HepG2 (cell line): Measurements from ENCODE around the gene TYMP. TPM values are rescaled to one million over a fixed set of nuclear protein-coding genes. Genes with fewer than 3 reads are reported as not detected.

Source experiments
- ARID3A ChIP-seq: IDR thresholded peaks from 2 replicates; pipeline ENCODE4 v1.6.1; 2012; ENCODE audit warnings: low read depth, low read length, improper control_type of control experiment
- ARNT2 ChIP-seq: sonication (generic); formaldehyde crosslinking; IDR thresholded peaks from 2 replicates; pipeline ENCODE4 v1.8.0; 2022; ENCODE audit warnings: mild to moderate bottlenecking, low read depth, missing genetic modification reagents, moderate library complexity
- ELF4 ChIP-seq: sonication (generic); formaldehyde crosslinking; IDR thresholded peaks from 2 replicates; pipeline ENCODE4 v1.5.0; 2020; ENCODE audit warnings: missing genetic modification reagents, mild to moderate bottlenecking, moderate library complexity, borderline replicate concordance
- FOXM1 ChIP-seq: sonication (generic); formaldehyde crosslinking; IDR thresholded peaks from 2 replicates; pipeline ENCODE4 v1.5.0; 2020; ENCODE audit warnings: missing genetic modification reagents
- NR0B2 ChIP-seq: sonication (generic); formaldehyde crosslinking; IDR thresholded peaks from 2 replicates; pipeline ENCODE4 v1.4.0; 2020; ENCODE audit warnings: mild to moderate bottlenecking, missing genetic modification reagents
- SNAPC4 ChIP-seq: sonication (generic); formaldehyde crosslinking; IDR thresholded peaks from 2 replicates; pipeline ENCODE4 v1.4.0; 2020; ENCODE audit warnings: mild to moderate bottlenecking, missing genetic modification reagents
- TAF1 ChIP-seq: sonication (generic); formaldehyde crosslinking; IDR thresholded peaks from 2 replicates; pipeline ENCODE4 v1.4.0; 2020; ENCODE audit warnings: missing genetic modification reagents
- THAP9 ChIP-seq: sonication (generic); formaldehyde crosslinking; IDR thresholded peaks from 2 replicates; pipeline ENCODE4; 2020; ENCODE audit warnings: missing genetic modification reagents, mild to moderate bottlenecking, borderline replicate concordance
- ZFP91 ChIP-seq: sonication (generic); formaldehyde crosslinking; IDR thresholded peaks from 2 replicates; pipeline ENCODE4 v1.9.0; 2022; ENCODE audit warnings: missing genetic modification reagents, mild to moderate bottlenecking, borderline replicate concordance
- ZMYM2 ChIP-seq: sonication (generic); formaldehyde crosslinking; IDR thresholded peaks from 2 replicates; pipeline ENCODE4 v1.8.0; 2022; ENCODE audit warnings: mild to moderate bottlenecking, missing genetic modification reagents
- ZNF562 ChIP-seq: sonication (generic); formaldehyde crosslinking; IDR thresholded peaks from 2 replicates; pipeline ENCODE4 v1.8.0; 2022; ENCODE audit warnings: missing genetic modification reagents, borderline replicate concordance
- ZNF784 ChIP-seq: sonication (generic); formaldehyde crosslinking; IDR thresholded peaks from 2 replicates; pipeline ENCODE4 v1.5.1; 2020; ENCODE audit warnings: missing genetic modification reagents, mild to moderate bottlenecking, borderline replicate concordance
- polyA plus RNA-seq, 8 experiments: library from polyadenylated mRNA; depleted of rRNA in 3 of 8; stranded (reverse) in 7 of 8; unstranded in 1 of 8; fragments of >200 nt; fragmentation: Illumina TruSeq in 4 of 8; extraction: Trizol in 4 of 8; gene quantifications; 2 replicates each; pipeline versions ENCODE4 v1.2.1 to v1.2.3, GENCODE V29; 2011 to 2016; ENCODE audit warnings: low read depth in 4 of 8, missing spikeins in 1 of 8, mixed read lengths in 1 of 8; ENCODE audit not compliant: insufficient read depth in 1 of 8
- total RNA-seq, 5 experiments: library from RNA; depleted of rRNA; stranded (reverse); fragments of >200 nt; fragmentation: Illumina TruSeq; extraction: Trizol; gene quantifications; 2 replicates each; pipeline ENCODE4 v1.2.3, GENCODE V29; 2016; ENCODE audit warnings: low read depth in 1 of 5

Gene TYMP
- total and polyA plus RNA-seq, 2 of the 13 experiments (the other 11 are each of a cell fraction or from before 2014, with no cell fraction given) = 3.9 to 4.3 TPM

- TF ChIP-seq SNAPC4 (CRISPR knock-in tag) (no peak), ARNT2 (CRISPR knock-in tag) (peak; percentile 42; the same call in 1 of the 2 replicates), ZNF784 (CRISPR knock-in tag) (no peak), FOXM1 (CRISPR knock-in tag) (no peak), THAP9 (CRISPR knock-in tag) (peak; percentile 35; the same call in 1 of the 2 replicates), ELF4 (CRISPR knock-in tag) (no peak), TAF1 (CRISPR knock-in tag) (peak; percentile 63), NR0B2 (CRISPR knock-in tag) (no peak), ZMYM2 (CRISPR knock-in tag) (no peak), ZFP91 (CRISPR knock-in tag) (peak; percentile 70; the same call in 1 of the 2 replicates), ARID3A (no peak), ZNF562 (CRISPR knock-in tag) (no peak)
Measured at GRCh38 chr22:50562523-50563412, 33.0 kb upstream of the TYMP start, which contains the start of gene SYCE3 (continued).
